OCI-LY1 (cell line): ENCODE measurements around the gene SERINC3.

Experiments
- H2AFZ ChIP-seq: fragments of 200-600 bp; sonication (generic), shearing (Covaris generic); 2 replicates; pipeline ENCODE4 v1.6.0; 2014; ENCODE audit warnings: antibody characterized with exemption, mild to moderate bottlenecking, low read length
- H3F3A ChIP-seq: fragments of 200-600 bp; sonication (generic), shearing (Covaris generic); 2 replicates; pipeline ENCODE4 v1.6.0; 2014; ENCODE audit warnings: mild to moderate bottlenecking, antibody characterized with exemption, low read length, moderate library complexity; ENCODE audit not compliant: insufficient read depth
- H3K27ac ChIP-seq: fragments of 200-600 bp; sonication (generic); 2 replicates; pipeline ENCODE4 v1.5.1; 2014; ENCODE audit warnings: low read length, mixed run types, mild to moderate bottlenecking, low read depth; ENCODE audit not compliant: poor library complexity, severe bottlenecking
- H3K27me3 ChIP-seq: fragments of 200-600 bp; sonication (generic); 2 replicates; pipeline ENCODE4 v1.6.0; 2014; ENCODE audit warnings: antibody characterized with exemption, mild to moderate bottlenecking, low read length, moderate library complexity; ENCODE audit not compliant: insufficient read depth
- H3K36me3 ChIP-seq: fragments of 200-600 bp; sonication (generic); 2 replicates; pipeline ENCODE4 v1.6.1; 2014; ENCODE audit warnings: mild to moderate bottlenecking, antibody characterized with exemption, low read length, moderate library complexity, mixed read lengths; ENCODE audit not compliant: insufficient read depth
- H3K4me1 ChIP-seq: fragments of 200-600 bp; sonication (generic); 2 replicates; pipeline ENCODE4 v1.5.1; 2014; ENCODE audit warnings: mild to moderate bottlenecking, low read length, moderate library complexity; ENCODE audit not compliant: insufficient read depth, severe bottlenecking
- H3K4me2 ChIP-seq: fragments of 200-600 bp; sonication (generic), shearing (Covaris generic); 2 replicates; pipeline ENCODE4 v1.6.1; 2014; ENCODE audit warnings: low read length
- H3K4me3 ChIP-seq: fragments of 200-600 bp; sonication (generic); 2 replicates; pipeline ENCODE4 v1.5.1; 2014; ENCODE audit warnings: low read length, low read depth, mild to moderate bottlenecking, mixed read lengths; ENCODE audit not compliant: poor library complexity, severe bottlenecking
- H3K79me2 ChIP-seq: fragments of 200-600 bp; shearing (Covaris generic); 2 replicates; pipeline ENCODE4 v1.6.1; 2016; ENCODE audit warnings: mixed run types, low read length, mixed read lengths; ENCODE audit not compliant: insufficient read depth
- H3K9ac ChIP-seq: fragments of 200-600 bp; sonication (generic), shearing (Covaris generic); 2 replicates; pipeline ENCODE4 v1.6.1; 2014; ENCODE audit warnings: mild to moderate bottlenecking, low read length, mixed read lengths
- H3K9me2 ChIP-seq: fragments of 200-600 bp; sonication (generic), shearing (Covaris generic); 2 replicates; pipeline ENCODE4 v1.6.1; 2014; ENCODE audit warnings: low read depth, mild to moderate bottlenecking, low read length, mixed read lengths
- H3K9me3 ChIP-seq: fragments of 200-600 bp; shearing (Covaris generic); 2 replicates; pipeline ENCODE4 v1.6.1; 2014; ENCODE audit warnings: low read length, mixed read lengths
- H4K20me1 ChIP-seq: fragments of 200-600 bp; sonication (generic), shearing (Covaris generic); 2 replicates; pipeline ENCODE4 v1.6.0; 2016; ENCODE audit warnings: mild to moderate bottlenecking, low read length; ENCODE audit not compliant: insufficient read depth
- CTCF ChIP-seq: fragments of 200-600 bp; sonication (generic), shearing (Covaris generic); IDR thresholded peaks from 2 replicates; pipeline ENCODE4 v1.5.1; 2017; ENCODE audit warnings: mild to moderate bottlenecking, antibody characterized with exemption, low read length, moderate library complexity, mixed read lengths
- EZH2 ChIP-seq: fragments of 200-600 bp; sonication (generic), shearing (Covaris generic); IDR thresholded peaks from 2 replicates; pipeline ENCODE4 v1.8.0; 2017; ENCODE audit warnings: borderline replicate concordance, mixed run types, mild to moderate bottlenecking, antibody characterized with exemption, low read length, moderate library complexity, mixed read lengths

Gene SERINC3

DNA sequence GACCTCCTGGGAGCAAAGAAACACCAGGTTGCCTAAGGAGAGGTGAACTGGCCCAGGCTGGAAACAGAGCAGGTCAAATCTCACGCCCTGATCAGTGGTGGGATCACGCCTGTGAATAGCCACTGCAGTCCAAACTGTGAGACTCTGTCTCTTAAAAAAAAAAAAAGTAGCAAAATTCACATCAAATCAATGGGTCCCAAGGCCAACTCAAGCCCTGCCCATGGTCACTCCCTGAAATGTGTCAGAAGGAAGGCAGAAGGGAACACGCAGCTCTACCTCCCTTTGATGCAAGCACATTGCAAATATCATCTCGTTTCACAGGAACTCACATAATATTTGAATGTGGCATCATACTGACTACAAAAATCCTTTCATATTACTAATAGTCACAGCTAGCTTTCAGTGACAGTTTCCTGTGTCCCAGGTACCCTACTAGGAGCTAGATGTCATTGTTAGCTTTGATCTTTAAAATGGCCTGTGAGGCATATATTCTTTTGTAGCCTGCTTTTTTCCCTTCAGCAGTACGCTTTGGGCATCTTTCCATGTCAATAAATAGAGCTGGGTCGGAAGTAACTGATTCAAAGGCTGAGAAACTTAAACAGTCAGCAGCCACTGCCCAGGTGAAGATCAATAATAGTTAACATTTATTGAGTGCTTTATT lies 60.6 kb downstream of the SERINC3 start:
- H3K9me2 ChIP-seq, result no peaks in the 10 kb centered on the region
- no peak overlapping the region for H3K27ac ChIP-seq
- H3K9ac ChIP-seq, result no peak overlapping the region
- H3K79me2 ChIP-seq, result no peaks in the 10 kb centered on the region
- H3K36me3 ChIP-seq, result no peaks in the 10 kb centered on the region
- H2AFZ ChIP-seq, result no peak overlapping the region
- H3K4me1 ChIP-seq, result no peaks in the 10 kb centered on the region
- H3F3A ChIP-seq, result no peaks in the 10 kb centered on the region
- TF ChIP-seq CTCF, result no peak; the same call in 1 of the 2 replicates
- H4K20me1 ChIP-seq, result no peaks in the 10 kb centered on the region
- 0 out of 2 replicates have a peak, but pooled peaks cover 5% of the 10 kb centered on the region for H3K27me3 ChIP-seq
- H3K9me3 ChIP-seq, result no peaks in the 10 kb centered on the region
- no peak overlapping the region for H3K4me2 ChIP-seq
- H3K4me3 ChIP-seq, result no peak overlapping the region

GRCh38 chr20:44460795-44461141 lies 61.1 kb downstream of the SERINC3 start:
- H3K4me3 ChIP-seq, result no peak overlapping the region
- no peaks in the 10 kb centered on the region for H3K36me3 ChIP-seq
- no peaks in the 10 kb centered on the region for H3K79me2 ChIP-seq
- H3K4me2 ChIP-seq, result no peak overlapping the region
- 0 out of 2 replicates have a peak, but pooled peaks cover 4% of the 10 kb centered on the region for H3K27me3 ChIP-seq
- no peaks in the 10 kb centered on the region for H3K4me1 ChIP-seq
- H2AFZ ChIP-seq, result no peak overlapping the region
- H3K9me3 ChIP-seq, result no peaks in the 10 kb centered on the region
- no peaks in the 10 kb centered on the region for H3K9me2 ChIP-seq
- no peaks in the 10 kb centered on the region for H4K20me1 ChIP-seq
- TF ChIP-seq EZH2 (no peak), CTCF (peak; percentile 64)
- H3F3A ChIP-seq, result no peaks in the 10 kb centered on the region
- no peak overlapping the region for H3K9ac ChIP-seq
- no peak overlapping the region for H3K27ac ChIP-seq

GRCh38 chr20:44459271-44459670 lies 62.6 kb downstream of the SERINC3 start:
- H3K36me3 ChIP-seq, result no peaks in the 10 kb centered on the region
- no peak overlapping the region for H3K27ac ChIP-seq
- H3K9ac ChIP-seq, result no peak overlapping the region

More at GRCh38 chr20:44459271-44459670, 62.6 kb downstream of the SERINC3 start:
- H4K20me1 ChIP-seq, result no peaks in the 10 kb centered on the region
- H2AFZ ChIP-seq, result no peak overlapping the region
- H3K4me2 ChIP-seq, result no peak overlapping the region
- H3F3A ChIP-seq, result no peaks in the 10 kb centered on the region
- no peak for TF ChIP-seq CTCF
- TF ChIP-seq EZH2, result no peak
- no peak overlapping the region for H3K4me3 ChIP-seq
- H3K79me2 ChIP-seq, result no peaks in the 10 kb centered on the region
- H3K9me3 ChIP-seq, result no peaks in the 10 kb centered on the region
- H3K9me2 ChIP-seq, result no peaks in the 10 kb centered on the region
- no peaks in the 10 kb centered on the region for H3K4me1 ChIP-seq
- H3K27me3 ChIP-seq, result no peaks in the 10 kb centered on the region
